Measurements from ENCODE around the gene C11orf68. TPM values are rescaled to one million over a fixed set of nuclear protein-coding genes. Genes with fewer than 3 reads are reported as not detected.
"Not testable (repeated sequence)": the region's sequence is repeated elsewhere in the genome, so short reads cannot be mapped to it uniquely, and the experiment has no call there.

C11orf68 gene
- polyA plus RNA-seq, 3 donors, result 20.5 to 35.3 (median 29.1) TPM

DNA sequence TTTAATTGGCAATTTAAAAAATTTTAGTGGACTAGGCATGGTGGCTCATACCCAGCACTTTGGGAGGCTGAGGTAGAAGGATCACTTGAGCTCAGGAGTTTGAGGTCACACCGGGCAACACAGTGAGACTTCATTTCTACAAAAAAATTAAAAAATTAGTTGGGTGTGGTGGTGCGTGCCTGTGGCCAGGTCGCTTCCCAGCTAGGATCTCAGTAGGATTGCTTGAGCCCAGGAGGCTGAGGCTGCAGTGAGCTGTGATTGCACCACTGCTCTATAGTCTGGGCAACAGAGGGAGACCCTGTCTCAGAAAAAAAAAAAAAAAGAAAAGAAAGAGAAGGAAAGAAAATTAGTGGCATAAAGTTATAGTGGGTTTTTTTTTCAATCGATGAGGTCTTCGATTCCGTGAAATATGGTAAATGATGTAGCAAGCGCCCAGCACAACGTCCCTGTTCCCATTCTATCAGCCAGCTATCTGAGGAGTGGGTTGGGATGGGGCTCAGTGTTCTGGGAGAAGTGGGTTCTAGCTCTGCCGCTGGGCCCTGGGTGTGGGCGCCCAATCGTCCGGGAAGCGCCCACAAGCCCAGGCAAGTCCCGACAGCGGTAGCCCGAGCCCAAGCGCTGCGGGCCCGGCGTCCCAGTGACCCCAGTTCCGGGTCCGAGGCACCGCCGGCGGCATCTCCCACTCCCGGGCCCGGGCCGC, 20.1 kb downstream of the C11orf68 start:
- 25 to 41% (median 27%) methylated on average over 16 to 28 of the region's 28 CpGs for WGBS, 3 donors
- no peak overlapping the region for H3K27ac ChIP-seq (ENCODE audit: low read depth, low read length)

DNA sequence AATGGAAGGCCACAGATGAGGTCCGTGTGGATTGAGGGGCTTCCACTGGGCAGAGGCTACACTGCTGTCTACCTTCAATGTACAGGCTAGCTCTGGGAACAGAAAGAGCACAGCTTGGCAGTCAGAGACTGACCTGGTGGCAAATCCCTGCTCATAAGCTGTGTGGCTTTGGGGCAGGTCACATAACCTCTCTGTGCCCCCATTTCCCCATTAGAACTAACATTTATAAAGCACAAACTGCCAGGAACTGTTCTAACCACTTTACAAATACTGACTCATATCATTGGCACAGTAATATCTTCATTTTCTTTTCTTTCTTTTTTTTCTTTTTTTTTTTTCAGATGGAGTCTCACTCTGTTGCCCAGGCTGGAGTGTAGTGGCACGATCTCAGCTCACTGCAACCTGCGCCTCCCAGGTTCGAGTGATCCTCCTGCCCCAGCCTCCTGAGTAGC, 21.8 kb downstream of the C11orf68 start:
- WGBS, 3 donors, result 86 to 94% (median 93%) methylated on average over 4 of the region's 4 CpGs
- no peak overlapping the region for H3K27ac ChIP-seq (ENCODE audit: low read depth, low read length)

DNA sequence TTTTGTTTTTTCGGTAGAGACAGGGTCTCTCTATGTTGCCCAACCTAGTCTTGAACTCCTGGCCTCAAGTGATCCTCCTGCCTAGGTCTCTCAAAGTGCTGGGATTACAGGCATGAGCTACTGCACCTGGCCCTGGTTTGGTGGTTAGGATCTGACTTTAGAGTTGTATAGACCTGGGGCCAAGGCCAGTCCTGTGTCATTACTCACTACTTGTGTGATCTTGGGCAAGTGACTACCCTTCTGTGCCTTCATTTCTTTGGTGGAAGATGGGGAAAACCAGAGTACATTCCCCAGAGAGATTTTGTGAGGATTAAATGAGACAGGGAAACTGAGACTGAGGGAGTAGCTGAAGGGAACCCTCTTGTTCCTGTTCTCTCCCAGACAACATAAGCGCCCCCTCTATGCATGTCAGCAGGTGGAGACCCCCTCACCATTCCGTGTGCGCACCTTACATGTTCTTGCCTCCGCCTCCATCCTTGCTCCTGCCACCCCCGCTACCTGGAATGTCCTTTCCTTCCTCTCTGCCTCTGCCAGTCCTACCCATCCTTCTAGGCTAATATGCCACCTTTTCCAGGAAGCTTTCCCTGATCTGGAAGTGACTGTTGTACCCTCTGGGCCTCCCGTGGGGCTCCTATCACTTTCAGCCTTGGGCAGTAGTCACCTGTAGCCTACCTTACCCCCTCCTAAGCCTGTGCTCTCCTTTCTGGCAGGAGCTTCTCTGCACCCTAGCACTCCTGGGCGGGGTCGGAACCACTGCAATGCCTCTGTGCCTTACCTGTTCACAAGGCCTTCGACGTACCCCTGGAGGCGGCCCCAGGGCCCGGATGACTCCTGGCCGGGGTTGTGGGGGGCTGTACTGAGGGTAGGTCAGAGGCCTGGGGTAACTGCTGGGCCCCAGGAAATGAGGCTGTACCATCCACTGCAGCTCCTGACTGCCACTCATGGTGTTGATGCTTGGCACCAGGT, 22.5 kb downstream of the C11orf68 start:
- no peak overlapping the region for H3K27ac ChIP-seq (ENCODE audit: low read depth, low read length)
- 87 to 94% (median 94%) methylated on average over 14 of the region's 14 CpGs for WGBS, 3 donors

DNA sequence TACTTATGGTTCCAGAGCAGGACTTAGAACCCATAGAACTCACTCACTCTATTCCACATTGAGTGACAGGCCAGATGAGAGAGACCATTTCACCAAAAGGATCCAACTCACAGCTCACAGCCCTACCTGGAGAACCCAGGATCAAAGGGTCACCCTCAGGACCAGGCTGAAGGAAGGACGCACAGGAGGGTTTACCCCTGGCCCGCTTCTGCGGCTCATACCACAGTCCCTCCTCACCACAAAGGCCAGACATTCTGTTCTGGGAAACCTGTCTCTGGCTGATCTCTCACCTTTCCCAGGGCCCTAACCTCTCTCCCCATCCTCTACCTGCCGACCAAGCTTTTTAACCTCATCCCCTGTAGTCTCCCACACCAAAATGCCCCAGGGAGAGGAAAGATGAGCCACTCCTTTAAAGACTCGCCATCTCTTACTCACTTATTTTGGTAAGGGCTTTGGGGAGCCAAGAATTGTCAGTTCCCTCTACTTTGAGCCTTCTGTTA, 23.3 kb downstream of the C11orf68 start:
- 87 to 96% (median 92%) methylated on average over 5 of the region's 5 CpGs for WGBS, 3 donors
- no peak overlapping the region for H3K27ac ChIP-seq (ENCODE audit: low read depth, low read length)

DNA sequence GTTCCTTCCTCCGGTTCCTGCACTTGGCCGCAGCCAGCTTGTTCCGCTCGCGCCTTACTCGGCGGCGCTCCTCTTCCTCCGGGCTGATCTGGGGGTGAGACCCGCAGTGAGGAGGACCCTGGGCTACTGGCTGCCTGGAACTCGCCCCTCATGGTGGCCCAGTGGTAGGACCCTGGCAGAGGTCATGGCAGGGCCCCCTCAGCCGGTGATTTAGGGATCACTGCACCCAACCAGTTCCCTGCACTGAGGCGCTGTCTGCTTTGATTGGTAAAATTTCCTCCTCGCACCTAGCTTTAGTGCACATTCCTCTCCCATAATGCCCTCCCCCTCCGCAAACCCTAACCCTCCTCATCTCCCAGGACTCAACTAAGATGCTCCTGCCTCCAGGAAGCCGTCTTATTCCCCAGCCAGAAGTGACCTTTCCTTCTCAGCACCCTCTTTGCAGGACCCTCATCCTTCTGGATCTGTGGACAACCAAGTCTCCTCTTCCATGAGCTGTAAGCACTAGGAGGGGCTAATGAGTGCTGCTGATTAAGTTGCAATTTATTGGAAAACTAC, 24.7 kb downstream of the C11orf68 start:
- 48 to 89% (median 52%) methylated on average over 16 of the region's 16 CpGs for WGBS, 3 donors
- peak overlapping the region; percentile 81 for H3K27ac ChIP-seq (ENCODE audit: low read depth, low read length)

DNA sequence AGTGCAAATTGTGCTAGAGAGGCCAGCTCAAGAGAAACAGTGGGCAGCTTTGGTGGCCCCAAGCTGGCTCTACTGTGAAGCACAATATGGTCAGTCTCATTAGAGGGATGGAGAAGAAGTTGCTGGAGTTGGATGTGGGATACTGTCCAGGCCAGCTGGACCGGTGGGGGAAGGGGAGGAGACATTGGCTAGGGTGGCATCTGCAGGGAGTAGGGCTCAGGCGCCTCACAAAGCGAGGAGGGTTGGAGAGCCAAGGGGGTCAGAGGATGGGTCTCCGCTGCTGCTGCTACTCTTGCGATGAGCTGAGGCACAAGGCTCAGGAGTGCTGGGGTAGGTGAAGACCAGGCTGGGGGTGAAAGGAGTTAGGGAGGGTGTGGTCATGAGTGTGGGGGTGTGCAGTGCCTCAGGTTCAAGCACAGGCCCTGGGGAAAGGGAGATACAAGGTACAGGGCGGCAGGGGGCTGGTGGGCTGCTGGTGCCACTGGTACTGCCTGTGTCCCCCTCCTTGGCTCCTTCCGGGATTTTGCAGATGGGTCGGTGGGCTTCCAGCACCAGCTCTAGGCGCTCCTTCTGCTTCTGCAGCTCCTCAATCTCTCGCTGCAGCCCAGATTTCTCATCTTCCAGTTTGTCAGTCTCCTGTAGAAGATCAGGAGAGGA, 26.1 kb downstream of the C11orf68 start:
- no peak overlapping the region for H3K27ac ChIP-seq (ENCODE audit: low read depth, low read length)
- WGBS, 3 donors, result 67 to 78% (median 71%) methylated on average over 10 of the region's 10 CpGs

DNA sequence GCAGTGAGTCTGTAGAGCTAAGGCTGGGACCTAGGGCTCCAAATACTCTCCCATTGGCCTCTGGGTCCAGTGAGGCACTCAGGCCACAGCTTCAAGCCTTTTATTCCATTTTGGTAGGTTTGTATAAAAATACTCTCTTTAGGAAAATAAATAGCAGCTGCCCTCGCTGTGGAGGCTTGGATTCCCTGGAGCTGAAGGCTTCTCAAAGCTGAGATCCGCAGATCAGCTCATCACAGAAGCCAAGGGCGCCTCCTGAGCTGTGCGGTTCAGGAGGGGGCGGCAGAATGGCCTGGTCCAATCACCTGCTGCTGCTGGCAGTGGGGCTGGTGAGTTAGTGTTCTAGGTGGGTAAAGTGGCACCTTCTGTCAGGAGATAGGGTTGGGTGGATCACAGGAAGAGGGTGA, 26.7 kb downstream of the C11orf68 start:
- 60 to 79% (median 65%) methylated on average over 5 of the region's 5 CpGs for WGBS, 3 donors
- not testable (repeated sequence) for H3K27ac ChIP-seq (ENCODE audit: low read depth, low read length)

DNA sequence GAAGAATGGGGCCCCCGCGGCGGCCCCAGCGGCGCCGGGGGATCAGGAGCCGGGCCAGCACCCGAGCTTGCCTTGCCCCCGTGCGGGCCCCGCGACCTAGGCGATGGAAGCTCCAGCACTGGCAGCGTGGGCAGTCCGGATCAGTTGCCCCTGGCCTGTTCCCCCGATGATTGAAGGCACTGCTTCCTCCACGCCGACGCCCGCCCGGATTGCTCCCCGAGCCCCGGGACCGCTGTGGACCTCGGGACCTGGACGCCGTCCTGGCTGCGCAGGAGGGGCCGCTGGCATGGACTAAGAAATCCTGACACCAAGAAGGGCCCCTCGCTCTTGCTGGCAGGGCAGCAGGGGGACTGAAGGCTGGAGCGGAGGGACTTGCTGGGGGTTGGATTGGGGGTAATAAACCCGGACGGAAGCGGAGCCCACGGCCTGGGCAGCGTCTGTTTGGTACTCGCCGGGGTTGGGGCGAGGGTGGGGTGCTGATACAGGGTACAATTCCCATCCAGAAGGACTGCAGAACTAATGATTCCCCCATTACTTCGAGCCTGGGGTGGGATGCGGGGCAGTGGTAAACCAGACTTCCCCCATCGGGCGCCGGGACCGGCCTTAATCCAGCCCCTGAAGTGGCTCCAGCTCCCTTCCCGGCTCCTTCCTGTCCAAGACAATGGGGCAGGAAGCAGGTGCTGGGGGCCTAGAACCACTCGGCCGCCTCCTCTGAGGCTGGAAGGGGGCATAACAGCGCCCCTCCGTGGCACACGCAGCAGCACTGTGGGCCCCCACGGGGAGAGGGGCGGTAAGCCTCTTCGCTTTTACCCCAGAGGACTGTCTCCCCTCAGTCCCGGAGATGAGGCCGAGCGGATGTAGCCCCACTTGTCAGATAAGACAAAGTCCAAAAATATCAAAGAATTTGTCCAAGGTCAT, 27.4 kb downstream of the C11orf68 start:
- 4 to 15% (median 5%) methylated on average over 57 of the region's 57 CpGs for WGBS, 3 donors
- no peak overlapping the region for H3K27ac ChIP-seq (ENCODE audit: low read depth, low read length)

DNA sequence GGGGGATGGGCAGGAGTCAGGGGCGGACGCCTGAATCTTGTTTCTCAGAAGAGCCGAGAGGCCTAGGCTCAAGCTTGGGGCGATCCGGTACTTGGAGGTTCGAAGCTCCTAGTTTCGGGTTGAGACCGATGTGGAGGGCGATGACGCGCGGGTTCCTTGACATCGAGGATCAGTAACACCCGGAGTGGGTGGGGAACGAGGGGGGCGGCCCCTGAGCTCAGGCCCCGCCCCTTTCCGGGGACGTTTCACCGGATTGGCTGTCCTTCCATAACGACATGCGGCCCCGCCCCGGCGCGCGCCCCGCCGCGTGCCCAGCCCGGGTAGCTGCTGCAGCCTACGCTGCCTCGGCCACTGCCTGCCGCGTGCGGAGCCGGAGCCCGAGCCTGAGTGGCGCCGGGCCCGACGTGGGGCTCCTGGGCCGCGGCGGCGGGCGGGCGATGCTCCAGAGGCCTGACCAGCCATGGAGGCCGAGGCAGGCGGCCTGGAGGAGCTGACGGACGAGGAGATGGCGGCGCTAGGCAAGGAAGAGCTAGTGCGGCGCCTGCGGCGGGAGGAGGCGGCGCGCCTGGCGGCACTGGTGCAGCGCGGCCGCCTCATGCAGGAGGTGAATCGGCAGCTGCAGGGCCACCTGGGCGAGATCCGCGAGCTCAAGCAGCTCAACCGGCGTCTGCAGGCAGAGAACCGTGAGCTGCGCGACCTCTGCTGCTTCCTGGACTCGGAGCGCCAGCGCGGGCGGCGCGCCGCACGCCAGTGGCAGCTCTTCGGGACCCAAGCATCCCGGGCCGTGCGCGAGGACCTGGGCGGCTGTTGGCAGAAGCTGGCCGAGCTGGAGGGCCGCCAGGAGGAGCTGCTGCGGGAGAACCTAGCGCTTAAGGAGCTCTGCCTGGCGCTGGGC, 28.3 kb downstream of the C11orf68 start, which contains the start of gene CCDC85B:
Gene CCDC85B, plus strand, starts transcription at position 350 of the 895 bp plus-strand sequence. Its CDS starts 111 bp downstream, at position 461.
- H3K27ac ChIP-seq (ENCODE audit: low read depth, low read length), result peak within 1 kb of the TSS; percentile 82
- 0 to 1% (median 0%) methylated on average over 91 to 94 of the region's 94 CpGs for WGBS, 3 donors

DNA sequence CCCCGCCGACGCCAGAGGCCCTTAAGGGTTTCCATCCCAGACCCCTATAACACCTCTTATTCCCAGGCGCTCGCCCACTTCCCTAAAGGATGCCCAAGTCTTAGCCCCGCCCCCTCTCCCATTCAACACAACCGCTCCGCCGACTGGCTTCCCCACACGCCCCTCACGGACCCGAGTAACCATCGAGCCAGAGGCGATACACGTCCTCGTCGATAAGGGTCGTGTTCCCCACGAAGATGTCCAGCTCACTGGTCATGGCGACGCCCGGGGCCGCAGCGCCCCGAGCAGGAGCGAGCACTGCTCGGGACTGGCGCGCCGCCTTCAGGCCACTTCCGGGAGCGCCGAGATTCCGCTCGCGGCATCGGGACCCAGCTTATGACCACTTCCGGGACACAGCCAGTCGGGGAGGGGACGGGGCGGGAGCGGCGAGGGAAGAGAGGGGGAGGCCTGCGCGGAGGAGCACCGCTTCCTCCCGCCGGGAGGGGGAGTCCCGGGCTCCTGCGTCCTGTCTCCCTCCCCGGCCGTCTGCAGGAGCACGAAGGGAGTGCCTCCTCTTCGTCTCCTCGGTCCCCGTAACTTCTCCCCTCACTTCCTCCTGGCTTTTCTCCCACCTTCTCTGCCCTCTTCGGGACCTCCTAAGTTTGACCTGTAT, 30.6 kb downstream of the C11orf68 start, which contains the start of gene FIBP:
Gene FIBP, minus strand, starts transcription at position 309 of the 652 bp plus-strand sequence. Its CDS starts 53 bp downstream, at position 256.
- WGBS, 3 donors, result 0 to 1% (median 0%) methylated on average over 45 to 57 of the region's 57 CpGs
- H3K27ac ChIP-seq (ENCODE audit: low read depth, low read length), result peak within 1 kb of the TSS; percentile 55

DNA sequence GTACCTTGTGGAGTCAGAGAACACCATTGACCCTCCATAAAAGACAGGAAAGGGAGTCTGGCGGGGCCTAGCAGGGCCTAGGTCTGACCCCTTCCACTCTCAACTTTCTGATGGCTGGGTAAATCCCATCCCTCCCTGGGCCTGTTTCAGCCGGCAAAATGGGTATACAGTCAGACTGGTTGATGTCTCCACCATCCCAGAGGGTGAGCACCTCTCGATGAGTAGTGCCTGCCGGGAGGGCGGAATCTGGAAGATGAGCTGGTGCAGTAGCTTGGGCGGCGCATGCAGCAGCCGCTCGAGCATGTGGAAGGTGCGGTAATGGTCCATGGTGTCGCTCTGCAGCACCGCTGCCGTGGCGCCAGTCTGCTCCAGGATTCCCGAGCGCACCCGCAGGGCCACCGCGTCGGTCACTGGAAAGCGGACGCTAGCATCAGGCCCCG, 31.1 kb downstream of the C11orf68 start:
- WGBS, 3 donors, result 2 to 5% (median 4%) methylated on average over 23 of the region's 23 CpGs
- no peak overlapping the region for H3K27ac ChIP-seq (ENCODE audit: low read depth, low read length)

DNA sequence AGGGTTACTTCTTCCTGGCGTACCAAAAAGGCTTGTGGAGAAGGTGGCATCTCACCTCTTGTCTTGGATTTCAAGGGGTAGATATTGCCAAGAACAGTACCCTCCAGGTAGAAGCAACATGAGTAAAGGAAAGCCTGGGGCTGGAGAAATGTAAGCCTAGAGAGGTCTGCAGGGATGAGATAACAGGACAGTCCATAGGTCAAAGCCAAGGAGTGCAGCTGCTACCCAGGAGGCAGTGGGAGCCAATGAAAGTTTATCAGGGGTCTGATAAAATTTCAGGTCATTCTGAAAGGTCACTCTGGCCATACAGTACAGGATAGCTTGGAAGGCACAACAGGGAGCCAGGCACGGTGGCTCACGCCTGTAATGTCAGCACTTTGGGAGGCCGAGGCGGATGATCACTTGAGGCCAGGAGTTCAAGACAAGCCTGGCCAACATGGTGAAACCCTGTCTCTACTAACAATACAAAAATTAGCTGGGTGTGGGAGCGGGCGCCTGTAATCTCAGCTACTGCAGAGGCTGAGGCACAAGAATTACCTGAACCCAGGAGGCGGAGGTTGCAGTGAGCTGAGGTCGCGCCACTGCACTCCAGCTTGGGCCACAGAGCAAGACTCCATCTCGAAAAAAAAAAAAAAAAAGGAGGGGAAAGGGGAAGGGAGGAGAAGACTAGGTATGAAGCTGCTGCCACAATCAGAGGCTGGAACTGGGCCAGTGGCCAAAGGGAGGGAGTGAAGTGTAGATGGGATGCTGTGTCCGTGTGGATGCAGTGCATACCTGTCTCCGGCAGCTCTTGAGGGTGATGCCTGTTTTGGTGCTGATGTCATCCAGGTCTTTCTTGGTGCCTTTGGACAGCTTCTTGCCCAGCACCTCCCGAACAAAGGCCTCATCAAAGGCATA, 31.8 kb downstream of the C11orf68 start:
- H3K27ac ChIP-seq (ENCODE audit: low read depth, low read length), result no peak overlapping the region
- 81 to 84% (median 83%) methylated on average over 14 of the region's 14 CpGs for WGBS, 3 donors

DNA sequence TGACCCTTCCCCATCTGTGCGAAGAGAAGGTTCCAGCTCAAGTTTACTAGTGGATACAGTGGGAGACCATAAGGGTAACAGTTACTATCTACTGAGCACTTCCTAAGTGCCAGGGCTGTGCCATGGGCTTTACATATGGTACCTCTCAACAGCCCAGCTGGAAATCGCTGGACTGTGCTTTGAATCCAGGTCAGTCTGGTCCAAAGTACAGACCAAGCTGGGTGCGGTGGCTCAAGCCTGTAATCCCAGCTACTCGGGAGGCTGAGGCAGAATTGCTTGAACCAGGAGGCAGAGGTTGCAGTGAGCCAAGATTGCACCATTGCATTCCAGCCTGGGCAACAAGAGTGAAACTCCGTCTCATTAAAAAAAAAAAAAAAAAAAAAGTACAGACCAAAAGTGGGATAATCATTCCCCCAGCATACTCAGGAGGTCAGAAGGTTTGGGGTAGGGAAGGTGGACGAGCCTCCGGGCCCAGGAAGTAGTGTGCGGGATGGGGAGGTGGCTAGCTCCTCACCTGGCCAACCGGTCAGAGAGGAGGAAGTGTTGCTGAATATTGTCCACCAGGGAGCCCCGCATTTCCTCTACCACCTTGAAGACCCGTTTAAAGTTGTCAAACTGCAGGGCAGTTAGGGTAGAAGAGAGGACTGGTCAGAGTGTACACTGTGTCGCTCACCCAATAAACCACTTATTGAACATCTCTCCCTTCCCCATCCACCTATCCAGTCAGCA, 32.9 kb downstream of the C11orf68 start:
- 85 to 92% (median 88%) methylated on average over 12 of the region's 12 CpGs for WGBS, 3 donors
- H3K27ac ChIP-seq (ENCODE audit: low read depth, low read length), result no peak overlapping the region

DNA sequence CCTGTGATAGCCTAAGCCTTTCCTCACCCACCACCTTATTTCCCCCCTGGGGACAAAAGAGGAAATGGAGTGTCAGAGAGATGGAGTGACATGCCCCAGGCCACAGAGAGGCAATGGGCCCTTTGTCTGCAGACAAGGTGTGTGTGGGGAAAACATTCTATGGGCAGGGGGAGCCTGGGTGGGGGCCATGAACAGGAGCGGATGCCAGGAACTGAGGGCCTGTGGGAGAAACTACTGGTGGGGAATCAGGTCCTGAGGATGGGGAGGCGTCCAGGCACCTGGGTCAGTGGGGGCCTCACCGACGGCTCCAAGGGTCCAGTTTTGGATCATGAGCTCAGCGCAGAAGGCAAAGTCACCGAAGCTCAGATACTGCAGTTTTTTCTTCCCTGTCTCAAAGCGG, 33.6 kb downstream of the C11orf68 start:
- H3K27ac ChIP-seq (ENCODE audit: low read depth, low read length), result no peak overlapping the region
- 91 to 95% (median 92%) methylated on average over 7 of the region's 7 CpGs for WGBS, 3 donors

Measured in adipose tissue (tissue), 3 donors.